SHP77 (cell line): ENCODE measurements around the gene KRT80.

Experiments used
- DNase-seq, 2 experiments: peaks; one replicate each; lab custom pipeline; 2025; lab: John Stamatoyannopoulos, UW

Gene KRT80

DNA sequence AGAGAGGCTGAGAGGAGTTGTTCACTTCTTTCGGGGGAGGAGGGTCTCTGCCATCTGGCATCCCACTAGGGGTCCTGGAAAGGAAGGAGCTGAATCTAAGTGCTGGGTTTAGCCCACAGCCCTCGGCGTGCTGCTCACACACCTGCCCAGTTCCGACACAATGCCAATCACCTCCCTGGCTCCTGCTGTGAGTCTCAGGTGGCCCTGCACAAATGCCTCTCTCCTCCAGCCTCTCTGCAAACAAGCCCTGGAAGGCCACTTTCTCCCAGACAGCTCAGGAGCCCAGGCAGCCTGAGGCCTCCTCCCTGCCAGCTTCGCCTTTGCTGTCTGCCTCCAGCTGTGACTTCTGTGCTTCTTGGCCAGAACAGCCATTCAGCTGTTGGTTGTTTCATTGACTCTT lies 61.1 kb downstream of the KRT80 start:
- no peak for DNase-seq

DNA sequence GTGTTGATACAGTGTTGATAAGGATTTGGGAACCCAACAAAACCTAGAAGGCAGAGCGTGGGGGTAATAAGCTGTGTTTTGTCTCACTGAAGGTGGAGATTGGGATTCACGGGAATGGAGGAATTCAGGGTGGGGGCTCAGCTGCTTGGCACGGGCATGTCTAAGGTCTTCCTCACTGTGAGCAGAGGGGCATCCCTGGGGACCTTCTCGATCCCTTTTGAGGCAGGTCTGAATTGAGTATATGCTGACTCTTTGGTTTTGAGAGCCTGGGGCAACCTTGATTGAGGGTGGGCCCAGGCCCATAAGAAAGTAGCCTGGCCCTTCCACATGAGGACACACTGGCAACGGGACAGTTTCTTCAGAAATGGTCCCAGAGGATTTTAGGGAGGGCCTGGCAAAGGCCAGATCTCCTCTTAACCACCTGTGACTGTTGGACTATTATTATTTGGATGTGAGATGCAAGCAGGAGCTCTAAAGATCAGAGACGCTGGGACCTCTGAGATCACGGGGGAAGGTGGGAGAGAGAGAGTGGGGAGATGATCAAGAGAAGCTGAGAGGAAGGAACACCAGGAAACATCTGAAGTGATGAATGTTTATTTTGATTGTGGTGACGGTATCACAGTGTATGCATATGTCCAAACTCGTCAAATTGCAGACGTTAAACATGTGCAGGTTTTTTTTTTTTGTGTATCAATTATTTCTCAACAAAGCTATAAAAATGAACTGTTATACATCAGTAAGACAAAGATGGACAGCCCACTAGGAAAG lies 63.9 kb downstream of the KRT80 start:
- no peak for DNase-seq

DNA sequence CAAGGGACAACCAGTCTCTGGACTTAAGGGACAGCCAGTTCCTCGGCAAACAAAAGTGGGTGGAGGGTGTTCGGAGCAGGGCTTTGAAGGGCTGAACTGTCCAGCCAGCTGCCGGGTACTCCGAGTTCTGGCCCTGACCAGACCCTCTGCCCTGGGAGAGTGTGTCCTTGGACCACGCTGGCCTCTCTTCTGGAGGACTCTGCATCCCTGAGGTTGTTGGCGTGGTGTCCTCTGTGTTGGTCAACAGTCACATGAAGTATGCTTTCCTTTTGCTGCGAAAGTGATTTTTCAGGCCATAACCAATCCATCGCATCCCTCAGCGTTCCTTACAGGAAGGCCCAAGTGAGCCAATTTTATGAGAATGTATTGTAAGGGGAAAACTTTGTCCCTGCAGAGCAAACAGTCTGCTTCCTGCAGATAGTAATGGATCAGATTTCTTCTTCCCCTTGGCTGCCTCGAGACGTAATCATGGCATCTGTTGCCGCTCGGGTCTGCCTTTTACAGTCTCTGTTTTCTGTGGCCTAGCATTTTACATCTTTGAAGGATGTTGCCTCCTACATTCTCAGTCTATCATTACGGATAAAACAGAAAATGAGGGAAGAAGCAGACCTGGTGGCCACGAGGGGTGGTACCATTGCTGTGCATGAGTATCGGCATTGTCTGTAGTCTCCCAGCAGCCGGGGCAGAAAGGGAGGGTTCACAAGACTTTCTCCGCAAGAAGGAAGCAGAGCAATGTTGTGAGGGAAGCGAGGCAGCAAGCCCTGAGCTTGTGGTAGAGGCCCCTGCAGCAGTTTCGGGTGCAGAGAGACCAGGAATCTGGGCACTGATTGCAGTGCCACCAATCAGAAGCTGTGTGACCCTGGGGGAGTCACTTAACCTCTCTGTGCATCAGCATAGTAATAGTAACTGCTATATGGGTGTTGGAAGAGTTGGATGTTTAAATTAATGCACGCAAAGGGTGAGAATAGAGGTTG lies 64.9 kb downstream of the KRT80 start:
- DNase-seq, result no peak

DNA sequence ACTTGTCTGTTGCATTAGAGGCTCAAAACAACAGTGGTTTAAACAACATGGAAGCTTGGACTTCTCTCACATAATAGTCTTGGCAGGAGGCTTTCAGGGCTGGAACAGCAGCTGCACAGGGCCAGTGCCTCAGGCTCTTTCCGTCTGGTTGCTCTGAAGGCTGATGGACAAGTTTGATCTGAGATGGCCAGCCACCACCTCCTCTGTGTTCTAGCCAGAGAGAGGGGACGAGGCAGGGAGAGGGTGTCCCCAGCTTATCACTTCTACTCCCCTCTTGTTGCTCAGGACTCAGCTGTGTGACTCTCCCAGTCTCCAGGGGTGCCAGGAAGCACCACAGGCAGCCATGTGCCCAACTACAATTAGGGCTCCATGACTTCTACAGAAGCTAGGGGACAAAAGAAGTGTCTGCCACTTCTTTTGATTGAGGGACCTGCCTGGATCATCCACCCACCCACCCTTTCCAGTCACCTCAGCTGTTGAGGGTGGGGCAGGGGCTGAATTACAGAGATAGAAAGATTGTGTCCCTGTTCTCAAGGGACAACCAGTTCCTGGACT lies 65.7 kb downstream of the KRT80 start:
- DNase-seq, result no peak

DNA sequence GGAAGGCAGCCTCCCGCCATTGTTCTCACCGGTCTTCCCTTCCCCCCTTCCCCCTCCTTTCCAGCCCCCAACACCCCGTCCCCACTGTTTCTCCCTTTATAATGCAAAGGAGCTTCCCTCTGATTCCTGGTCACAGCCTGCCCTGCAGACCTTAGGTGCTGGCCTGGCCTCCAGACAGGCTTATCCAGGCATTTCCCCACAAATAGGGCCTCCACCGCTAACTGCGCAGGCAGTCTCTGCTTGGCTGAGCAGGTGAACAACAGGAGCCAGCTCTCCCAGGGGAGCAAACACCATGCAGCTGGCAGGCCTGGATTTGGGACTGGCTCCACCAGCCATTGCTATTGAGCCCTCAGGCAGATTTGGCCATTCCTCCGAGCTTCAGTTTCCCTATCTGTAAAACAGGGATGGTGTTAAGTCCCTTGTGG lies 66.3 kb downstream of the KRT80 start:
- DNase-seq, result peak; percentile 9 to 35

DNA sequence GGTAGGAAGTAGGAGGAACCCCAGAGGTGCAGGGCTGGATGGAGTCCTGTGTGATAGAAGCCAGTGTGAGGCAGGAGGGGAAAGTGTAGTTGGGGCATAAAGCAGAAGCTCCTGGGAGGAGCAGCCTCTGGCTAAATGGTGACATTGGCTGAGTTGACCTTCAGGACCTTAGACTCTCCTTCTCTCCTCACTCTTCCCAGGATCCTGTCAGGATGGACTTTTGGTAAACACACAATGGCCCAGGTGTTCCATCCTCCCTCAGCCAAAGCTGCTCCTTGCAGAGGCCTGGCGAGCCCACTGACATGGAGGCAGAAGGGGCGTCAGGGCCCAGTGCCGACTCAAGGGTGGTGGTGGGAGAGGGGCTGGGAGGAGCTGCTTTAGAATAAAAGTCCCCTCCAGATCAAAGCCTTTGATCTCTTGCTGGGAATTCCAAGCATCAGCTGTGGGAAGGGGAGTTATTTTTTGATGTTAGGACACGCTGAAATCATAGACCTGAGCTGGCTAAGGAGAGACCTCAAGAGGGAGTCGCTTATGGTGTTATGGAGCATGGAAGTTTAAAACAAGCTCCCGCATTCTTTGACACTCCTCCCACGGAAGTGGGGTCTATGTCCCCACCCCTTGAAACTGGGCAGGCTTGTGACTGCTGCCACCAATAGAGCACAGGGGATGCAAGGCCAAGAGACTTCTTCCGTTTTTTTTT lies 68.2 kb downstream of the KRT80 start:
- DNase-seq, result no peak

DNA sequence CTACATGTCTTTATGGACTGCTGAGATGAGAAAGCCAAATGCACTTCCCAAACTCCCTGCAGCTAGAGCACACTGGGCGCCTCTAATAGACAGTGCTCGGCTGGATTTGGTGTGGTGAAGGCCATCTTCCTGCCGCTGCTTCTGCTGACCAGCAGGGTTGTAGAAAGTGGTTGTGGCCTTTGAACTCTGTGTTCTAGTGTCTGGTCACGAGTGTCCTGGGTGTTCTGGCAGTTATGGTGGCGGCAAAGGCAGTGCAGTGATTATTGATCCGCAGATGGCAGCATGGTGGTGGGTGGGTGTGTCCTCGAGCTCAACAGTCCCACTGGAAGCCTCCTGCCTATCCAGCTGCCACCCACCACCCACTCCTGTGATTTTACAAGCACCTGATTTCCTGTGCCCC lies 68.9 kb downstream of the KRT80 start:
- DNase-seq, result no peak

DNA sequence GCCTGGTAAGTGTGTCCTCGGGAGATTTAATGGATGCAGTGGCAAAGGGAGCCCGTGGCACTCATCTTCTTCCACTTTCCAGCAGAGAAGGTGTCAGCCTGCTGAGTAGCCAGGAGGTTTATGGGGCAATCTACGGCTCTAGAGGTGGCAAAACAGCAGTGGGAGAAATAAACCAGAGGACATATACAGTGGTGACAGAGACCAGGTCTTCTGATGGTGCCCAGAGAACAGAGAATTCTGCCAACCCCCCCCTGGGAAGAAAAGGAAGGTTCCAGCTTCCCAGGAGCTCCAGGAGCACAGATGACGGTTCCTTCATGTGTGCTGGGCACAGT lies 69.3 kb downstream of the KRT80 start:
- no peak for DNase-seq

DNA sequence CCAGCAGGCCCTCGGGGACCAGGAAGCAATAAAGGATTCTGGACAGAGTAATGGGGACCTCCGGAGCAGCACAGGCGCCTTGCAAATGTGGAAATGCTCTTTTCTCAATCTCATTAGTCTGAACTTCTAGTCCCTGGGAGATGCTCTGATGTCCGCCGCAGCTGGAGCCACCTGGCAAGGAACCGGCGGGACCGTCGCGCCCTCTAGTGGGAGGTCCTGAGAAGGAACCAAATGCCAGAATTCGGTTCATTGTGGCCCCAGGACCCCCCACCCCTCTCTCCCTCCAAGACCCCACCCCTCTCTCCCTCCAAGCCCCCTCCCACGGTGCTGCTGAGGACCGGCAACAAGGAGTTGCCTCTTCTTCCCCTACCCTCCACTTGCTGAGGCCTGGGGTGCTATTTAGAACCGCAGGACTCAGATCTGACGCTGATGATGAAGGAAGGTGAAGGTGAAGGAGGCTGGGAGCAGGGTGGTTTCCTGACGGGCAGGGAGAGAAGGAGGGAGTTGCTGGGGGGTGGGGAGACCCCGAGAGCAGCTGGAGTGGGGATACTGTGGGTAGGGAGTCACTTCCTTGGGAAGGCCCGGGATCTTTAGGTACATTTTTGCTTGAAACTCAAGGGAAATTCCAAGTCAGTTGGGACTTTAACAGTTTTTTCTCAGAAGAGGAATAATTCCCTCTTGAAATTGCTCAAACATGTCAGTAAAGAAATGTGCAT lies 69.8 kb downstream of the KRT80 start:
- peak; percentile 48 to 54 for DNase-seq

DNA sequence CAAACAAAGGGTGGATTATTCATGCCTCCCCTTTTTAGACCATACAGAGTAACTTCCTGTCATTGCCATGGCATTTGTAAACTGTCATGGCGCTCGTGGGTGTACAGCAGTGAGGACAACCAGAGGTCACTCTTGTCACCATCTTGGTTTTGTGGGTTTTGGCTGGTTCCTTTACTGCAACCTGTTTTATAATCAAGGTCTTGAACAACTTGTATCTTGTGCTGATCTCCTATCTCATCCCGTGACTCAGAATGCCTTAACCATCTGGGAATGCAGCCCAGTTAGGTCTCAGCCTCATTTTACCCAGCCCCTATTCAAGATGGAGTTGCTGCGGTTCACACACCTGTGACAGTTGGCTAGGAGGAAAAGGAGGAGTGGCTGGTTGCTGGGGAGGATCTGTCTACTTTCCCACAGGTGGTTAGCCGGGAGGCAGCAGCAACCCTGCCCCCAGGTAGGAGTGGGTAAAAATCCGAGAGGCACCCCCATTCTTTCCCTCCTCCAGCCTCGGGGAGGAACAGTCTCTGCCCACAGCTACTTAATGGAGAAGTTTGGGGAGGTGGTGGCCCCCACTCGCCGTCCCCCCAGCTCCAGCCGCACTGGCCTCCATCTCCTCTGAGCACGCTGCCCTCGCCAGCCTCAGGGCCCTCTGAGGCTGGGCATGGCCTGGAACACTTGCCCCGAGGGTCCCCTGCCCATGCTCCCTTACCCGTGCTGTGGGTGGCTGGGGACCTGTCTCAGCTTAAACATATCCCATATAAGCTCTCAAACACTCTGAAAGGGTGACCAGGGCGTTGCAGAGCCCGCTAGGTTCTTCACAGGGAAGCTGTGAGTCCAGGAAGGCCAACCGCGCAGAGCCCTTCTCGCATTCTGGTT lies 70.6 kb downstream of the KRT80 start:
- DNase-seq, result no peak

DNA sequence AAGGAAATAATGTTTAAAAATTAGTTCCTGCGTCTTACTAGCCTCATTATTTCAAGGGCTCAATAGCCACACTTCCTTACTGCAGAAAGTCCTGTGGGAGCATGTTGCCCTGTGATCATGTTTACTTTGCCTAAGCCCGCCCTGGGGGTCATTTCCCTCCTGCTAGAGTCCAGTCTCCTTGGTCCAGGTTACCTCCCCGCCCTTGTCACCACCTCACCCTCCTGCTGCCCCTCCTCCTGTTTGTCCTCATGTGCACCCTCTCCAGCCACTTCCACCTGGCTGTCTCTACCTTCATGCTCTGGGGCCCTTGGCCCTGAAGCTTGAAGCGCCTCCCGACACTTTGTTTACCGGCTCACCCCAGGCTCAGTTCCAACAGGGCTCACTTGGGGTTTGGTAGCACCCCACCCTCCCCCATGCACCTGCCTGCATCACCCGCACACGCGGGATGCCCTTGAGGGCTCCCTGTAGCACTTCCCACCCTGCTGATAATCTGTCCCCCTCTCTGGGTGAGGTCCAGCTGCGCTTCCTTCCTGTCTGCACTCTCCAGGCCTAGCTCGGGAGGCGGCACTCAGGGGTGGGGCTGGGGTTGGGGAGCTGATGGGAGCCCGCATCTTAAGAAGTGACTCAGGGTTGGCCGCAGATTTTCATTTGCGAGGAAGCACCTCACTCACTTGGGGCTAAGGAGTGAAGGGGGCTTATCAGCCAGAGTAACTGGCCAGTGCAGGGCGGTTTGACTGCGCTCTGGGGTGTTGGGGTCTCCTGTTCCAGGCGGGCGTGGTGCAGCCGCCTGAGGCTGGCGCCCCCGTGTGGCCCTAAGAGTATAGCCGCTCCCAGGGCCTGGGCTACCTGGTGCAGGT lies 72.2 kb downstream of the KRT80 start:
- DNase-seq, result peak; percentile 53 to 79
